ENCODE results near the gene FOXR1. TPM values are rescaled to one million over a fixed set of nuclear protein-coding genes. Genes with fewer than 3 reads are reported as not detected.
A peak's percentile ranks its signal among the peaks of the same experiment; 100 is the strongest.
"Not testable (repeated sequence)": the region's sequence is repeated elsewhere in the genome, so short reads cannot be mapped to it uniquely, and the experiment has no call there.

FOXR1 gene
- total and polyA plus RNA-seq, 2 donors from 2014 or later = not detected

- intact Hi-C loops (cut with DNase I) = no loop called here
- peak; percentile 46 to 74 (median 67) for DNase-seq
- no peak for FAIRE-seq
Measured at GRCh38 chr11:118980191-118980881, 8.8 kb downstream of the FOXR1 start.

GRCh38 chr11:118984337-118984736 lies 12.8 kb downstream of the FOXR1 start:
- not testable (repeated sequence) for H3K27ac ChIP-seq (ENCODE audit: low read depth in 2 of 2, low read length in 2 of 2)

More at GRCh38 chr11:118980191-118980881, 8.8 kb downstream of the FOXR1 start:
- Histone ChIP-seq H3K9me3 (ENCODE audit: control insufficient read depth in 2 of 3, insufficient read depth in 1 of 3, low read length in 3 of 3) (no peaks in the 10 kb centered on the region), H3K4me1 (ENCODE audit: control insufficient read depth in 2 of 3, insufficient read depth in 2 of 3, low read depth in 1 of 3, low read length in 3 of 3) (peaks cover 0 to 7% (median 0%) of the 10 kb centered on the region in 3 donors), H3K27ac (ENCODE audit: low read depth in 2 of 2, low read length in 2 of 2) (no peak overlapping the region), H3K36me3 (ENCODE audit: control insufficient read depth in 2 of 3, insufficient read depth in 3 of 3, low read length in 3 of 3) (no peaks in the 10 kb centered on the region), H3K27me3 (ENCODE audit: control insufficient read depth, insufficient read depth, low read length) (no peaks in the 10 kb centered on the region), H3K9ac (ENCODE audit: low read length in 3 of 3) (no peak overlapping the region), H3K4me3 (ENCODE audit: low read length in 3 of 3) (peak overlapping the region in 2 of 3 donors; percentile 28 to 47)
- no peak for TF ChIP-seq CTCF (IDR thresholded peaks at IDR 0.05; ENCODE audit: borderline replicate concordance, extremely low read depth, insufficient read depth)

GRCh38 chr11:118984825-118985224 lies 13.3 kb downstream of the FOXR1 start:
- no peak for FAIRE-seq
- H3K4me1 ChIP-seq (ENCODE audit: control insufficient read depth in 2 of 3, insufficient read depth in 2 of 3, low read depth in 1 of 3, low read length in 3 of 3) = peaks cover 0 to 7% (median 0%) of the 10 kb centered on the region in 3 donors
- no peak for DNase-seq
- H3K27ac ChIP-seq (ENCODE audit: low read depth in 2 of 2, low read length in 2 of 2) = no peak overlapping the region
- no peaks in the 10 kb centered on the region for H3K36me3 ChIP-seq (ENCODE audit: control insufficient read depth in 2 of 3, insufficient read depth in 3 of 3, low read length in 3 of 3)
- H3K27me3 ChIP-seq (ENCODE audit: control insufficient read depth, insufficient read depth, low read length) = no peaks in the 10 kb centered on the region
- no peak for TF ChIP-seq CTCF (IDR thresholded peaks at IDR 0.05; ENCODE audit: borderline replicate concordance, extremely low read depth, insufficient read depth)
- H3K9me3 ChIP-seq (ENCODE audit: control insufficient read depth in 2 of 3, insufficient read depth in 1 of 3, low read length in 3 of 3) = no peaks in the 10 kb centered on the region
- no peak overlapping the region for H3K9ac ChIP-seq (ENCODE audit: low read length in 3 of 3)
- intact Hi-C loops (cut with DNase I) = no loop called here
- no peak overlapping the region for H3K4me3 ChIP-seq (ENCODE audit: low read length in 3 of 3)

More at GRCh38 chr11:118984337-118984736, 12.8 kb downstream of the FOXR1 start:
- H3K27me3 ChIP-seq (ENCODE audit: control insufficient read depth, insufficient read depth, low read length); H3K36me3 ChIP-seq (ENCODE audit: control insufficient read depth in 2 of 3, insufficient read depth in 3 of 3, low read length in 3 of 3); DNase-seq; H3K4me3 ChIP-seq (ENCODE audit: low read length in 3 of 3); FAIRE-seq; H3K9ac ChIP-seq (ENCODE audit: low read length in 3 of 3); H3K9me3 ChIP-seq (ENCODE audit: control insufficient read depth in 2 of 3, insufficient read depth in 1 of 3, low read length in 3 of 3); intact Hi-C loops (cut with DNase I); H3K4me1 ChIP-seq (ENCODE audit: control insufficient read depth in 2 of 3, insufficient read depth in 2 of 3, low read depth in 1 of 3, low read length in 3 of 3): not testable (repeated sequence)

GRCh38 chr11:118988280-118988679 lies 16.7 kb downstream of the FOXR1 start:
- no peak for FAIRE-seq
- intact Hi-C loops (cut with DNase I) = no loop called here
- Histone ChIP-seq H3K27me3 (ENCODE audit: control insufficient read depth, insufficient read depth, low read length) (no peaks in the 10 kb centered on the region), H3K4me1 (ENCODE audit: control insufficient read depth in 2 of 3, insufficient read depth in 2 of 3, low read depth in 1 of 3, low read length in 3 of 3) (no peaks in the 10 kb centered on the region), H3K36me3 (ENCODE audit: control insufficient read depth in 2 of 3, insufficient read depth in 3 of 3, low read length in 3 of 3) (no peaks in the 10 kb centered on the region), H3K9ac (ENCODE audit: low read length in 3 of 3) (no peak overlapping the region), H3K27ac (ENCODE audit: low read depth in 2 of 2, low read length in 2 of 2) (no peak overlapping the region), H3K4me3 (ENCODE audit: low read length in 3 of 3) (no peak overlapping the region), H3K9me3 (ENCODE audit: control insufficient read depth in 2 of 3, insufficient read depth in 1 of 3, low read length in 3 of 3) (no peaks in the 10 kb centered on the region)
- no peak for DNase-seq
- no peak for TF ChIP-seq CTCF (IDR thresholded peaks at IDR 0.05; ENCODE audit: borderline replicate concordance, extremely low read depth, insufficient read depth)

- H3K9ac ChIP-seq (ENCODE audit: low read length in 3 of 3); DNase-seq: not testable (repeated sequence)
Measured at GRCh38 chr11:118991486-118992038, 20.0 kb downstream of the FOXR1 start.

More at GRCh38 chr11:118991486-118992038, 20.0 kb downstream of the FOXR1 start:
- H3K4me1 ChIP-seq (ENCODE audit: control insufficient read depth in 2 of 3, insufficient read depth in 2 of 3, low read depth in 1 of 3, low read length in 3 of 3); H3K27me3 ChIP-seq (ENCODE audit: control insufficient read depth, insufficient read depth, low read length); H3K9me3 ChIP-seq (ENCODE audit: control insufficient read depth in 2 of 3, insufficient read depth in 1 of 3, low read length in 3 of 3); H3K36me3 ChIP-seq (ENCODE audit: control insufficient read depth in 2 of 3, insufficient read depth in 3 of 3, low read length in 3 of 3); H3K27ac ChIP-seq (ENCODE audit: low read depth in 2 of 2, low read length in 2 of 2); intact Hi-C loops (cut with DNase I); FAIRE-seq; H3K4me3 ChIP-seq (ENCODE audit: low read length in 3 of 3): not testable (repeated sequence)
